ENCODE measurements around the gene TP53TG5. TPM values are rescaled to one million over a fixed set of nuclear protein-coding genes. Genes with fewer than 3 reads are reported as not detected.

TP53TG5 gene
- total RNA-seq, 1 experiment from 2014 or later: not detected

DNA sequence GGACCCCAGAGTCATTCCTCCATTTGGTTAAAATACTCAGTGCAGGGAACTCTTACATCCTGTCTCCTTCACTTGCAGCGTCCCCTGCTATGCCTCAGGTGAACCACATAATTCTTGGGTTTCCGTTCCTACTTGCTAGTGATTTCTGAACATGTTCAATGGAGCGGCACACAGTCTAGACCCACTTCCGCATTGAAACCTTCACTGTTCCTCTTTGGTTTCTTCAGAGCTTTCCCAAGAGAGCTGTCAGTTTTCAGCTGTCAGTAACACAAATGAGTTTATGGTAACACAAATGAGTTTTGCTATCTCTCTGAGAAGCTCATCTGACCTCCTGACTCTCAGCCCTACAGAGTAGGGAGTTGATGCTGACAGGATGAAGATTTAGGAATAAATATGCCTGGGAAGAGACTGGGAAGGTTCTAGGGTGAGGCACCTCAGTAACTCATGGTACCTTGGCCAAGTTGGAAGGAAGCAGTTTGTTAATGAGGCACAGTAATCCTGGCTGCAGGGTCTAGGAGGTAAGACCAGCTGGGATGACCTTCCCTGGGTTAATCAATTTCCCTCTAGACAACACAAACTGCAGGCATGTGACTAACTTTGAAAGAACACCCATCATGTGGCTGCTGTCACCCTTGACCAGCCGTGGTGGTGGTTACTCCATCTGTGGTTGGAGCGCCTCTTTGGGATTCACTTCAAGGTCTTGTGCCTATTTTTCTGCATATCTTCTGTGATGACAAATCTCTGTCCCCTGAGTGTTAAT is 9.7 kb downstream of the TP53TG5 start:
- Histone ChIP-seq H3K27ac (ENCODE audit: low read length) (no peak overlapping the region), H3K36me3 (ENCODE audit: control insufficient read depth, insufficient read depth, low read length) (no peaks in the 10 kb centered on the region; the same call in 1 of the 2 replicates), H3K4me3 (ENCODE audit: low read depth in 2 of 2, low read length in 2 of 2) (no peak overlapping the region), H3K9me3 (ENCODE audit: control insufficient read depth, insufficient read depth, low read depth, low read length) (no peaks in the 10 kb centered on the region), H3K4me1 (ENCODE audit: control insufficient read depth, insufficient read depth, low read length) (peaks cover 5% of the 10 kb centered on the region; the same call in 1 of the 2 replicates), H3K27me3 (ENCODE audit: control insufficient read depth, insufficient read depth, low read length) (no peaks in the 10 kb centered on the region)
- POLR2A ChIA-PET: no interaction called here
- TF ChIP-seq, protein P1, sequence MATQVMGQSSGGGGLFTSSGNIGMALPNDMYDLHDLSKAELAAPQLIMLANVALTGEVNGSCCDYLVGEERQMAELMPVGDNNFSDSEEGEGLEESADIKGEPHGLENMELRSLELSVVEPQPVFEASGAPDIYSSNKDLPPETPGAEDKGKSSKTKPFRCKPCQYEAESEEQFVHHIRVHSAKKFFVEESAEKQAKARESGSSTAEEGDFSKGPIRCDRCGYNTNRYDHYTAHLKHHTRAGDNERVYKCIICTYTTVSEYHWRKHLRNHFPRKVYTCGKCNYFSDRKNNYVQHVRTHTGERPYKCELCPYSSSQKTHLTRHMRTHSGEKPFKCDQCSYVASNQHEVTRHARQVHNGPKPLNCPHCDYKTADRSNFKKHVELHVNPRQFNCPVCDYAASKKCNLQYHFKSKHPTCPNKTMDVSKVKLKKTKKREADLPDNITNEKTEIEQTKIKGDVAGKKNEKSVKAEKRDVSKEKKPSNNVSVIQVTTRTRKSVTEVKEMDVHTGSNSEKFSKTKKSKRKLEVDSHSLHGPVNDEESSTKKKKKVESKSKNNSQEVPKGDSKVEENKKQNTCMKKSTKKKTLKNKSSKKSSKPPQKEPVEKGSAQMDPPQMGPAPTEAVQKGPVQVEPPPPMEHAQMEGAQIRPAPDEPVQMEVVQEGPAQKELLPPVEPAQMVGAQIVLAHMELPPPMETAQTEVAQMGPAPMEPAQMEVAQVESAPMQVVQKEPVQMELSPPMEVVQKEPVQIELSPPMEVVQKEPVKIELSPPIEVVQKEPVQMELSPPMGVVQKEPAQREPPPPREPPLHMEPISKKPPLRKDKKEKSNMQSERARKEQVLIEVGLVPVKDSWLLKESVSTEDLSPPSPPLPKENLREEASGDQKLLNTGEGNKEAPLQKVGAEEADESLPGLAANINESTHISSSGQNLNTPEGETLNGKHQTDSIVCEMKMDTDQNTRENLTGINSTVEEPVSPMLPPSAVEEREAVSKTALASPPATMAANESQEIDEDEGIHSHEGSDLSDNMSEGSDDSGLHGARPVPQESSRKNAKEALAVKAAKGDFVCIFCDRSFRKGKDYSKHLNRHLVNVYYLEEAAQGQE (IDR thresholded peaks at IDR 0.05; ENCODE audit: insufficient read depth in 1 of 2, low read depth in 2 of 2, low read length in 1 of 2): no peak
- TF ChIP-seq POLR2AphosphoS5 (IDR thresholded peaks at IDR 0.05; ENCODE audit: low read depth, low read length) (no peak), TCF7L2 (IDR thresholded peaks at IDR 0.05; ENCODE audit: low read depth, low read length) (no peak), SIN3A (IDR thresholded peaks at IDR 0.05; ENCODE audit: borderline replicate concordance, insufficient read depth, low read depth, low read length) (no peak)
- TF ChIP-seq, protein P2, sequence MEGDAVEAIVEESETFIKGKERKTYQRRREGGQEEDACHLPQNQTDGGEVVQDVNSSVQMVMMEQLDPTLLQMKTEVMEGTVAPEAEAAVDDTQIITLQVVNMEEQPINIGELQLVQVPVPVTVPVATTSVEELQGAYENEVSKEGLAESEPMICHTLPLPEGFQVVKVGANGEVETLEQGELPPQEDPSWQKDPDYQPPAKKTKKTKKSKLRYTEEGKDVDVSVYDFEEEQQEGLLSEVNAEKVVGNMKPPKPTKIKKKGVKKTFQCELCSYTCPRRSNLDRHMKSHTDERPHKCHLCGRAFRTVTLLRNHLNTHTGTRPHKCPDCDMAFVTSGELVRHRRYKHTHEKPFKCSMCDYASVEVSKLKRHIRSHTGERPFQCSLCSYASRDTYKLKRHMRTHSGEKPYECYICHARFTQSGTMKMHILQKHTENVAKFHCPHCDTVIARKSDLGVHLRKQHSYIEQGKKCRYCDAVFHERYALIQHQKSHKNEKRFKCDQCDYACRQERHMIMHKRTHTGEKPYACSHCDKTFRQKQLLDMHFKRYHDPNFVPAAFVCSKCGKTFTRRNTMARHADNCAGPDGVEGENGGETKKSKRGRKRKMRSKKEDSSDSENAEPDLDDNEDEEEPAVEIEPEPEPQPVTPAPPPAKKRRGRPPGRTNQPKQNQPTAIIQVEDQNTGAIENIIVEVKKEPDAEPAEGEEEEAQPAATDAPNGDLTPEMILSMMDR (IDR thresholded peaks at IDR 0.05): no peak
- no peak for ATAC-seq
- DNase-seq (ENCODE audit: low read depth, low spot score): no peak
- CTCF ChIA-PET: no interaction called here
- in situ Hi-C loops (cut with HindIII; ENCODE audit: low pct_unique_long_range_greater_than_20kb, low sequenced_read_pairs) (no loop called here), intact Hi-C loops (cut with micrococcal nuclease; ENCODE audit: unreplicated experiment) (no loop called here)
- no TSS peak for BruUV-seq (replicated peaks)

DNA sequence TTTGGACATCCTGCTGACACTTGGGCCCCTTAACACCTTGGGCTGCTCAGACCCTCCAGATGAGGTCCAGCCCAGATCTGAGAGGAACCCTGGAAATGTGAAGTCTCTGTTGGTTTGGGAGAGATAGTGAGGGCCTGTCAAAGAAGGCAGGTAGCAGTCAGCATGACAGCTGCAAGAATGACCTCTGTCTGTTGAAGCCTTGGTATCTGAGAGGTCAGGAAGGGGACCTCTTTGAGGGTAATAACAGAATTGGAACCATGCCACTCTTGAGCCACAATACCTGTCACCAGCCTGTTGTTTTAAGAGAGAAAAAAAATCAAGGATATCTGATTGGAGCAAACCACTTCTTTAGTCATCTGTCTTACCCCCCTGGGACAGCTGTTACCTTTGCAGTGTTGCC is 11.0 kb downstream of the TP53TG5 start:
- ATAC-seq (no peak), DNase-seq (ENCODE audit: low read depth, low spot score) (no peak)
- Histone ChIP-seq H3K36me3 (ENCODE audit: control insufficient read depth, insufficient read depth, low read length) (no peaks in the 10 kb centered on the region; the same call in 1 of the 2 replicates), H3K4me1 (ENCODE audit: control insufficient read depth, insufficient read depth, low read length) (0 out of 2 replicates have a peak, but pooled peaks cover under 1% of the 10 kb centered on the region), H3K27me3 (ENCODE audit: control insufficient read depth, insufficient read depth, low read length) (no peaks in the 10 kb centered on the region), H3K9me3 (ENCODE audit: control insufficient read depth, insufficient read depth, low read depth, low read length) (no peaks in the 10 kb centered on the region), H3K4me3 (ENCODE audit: low read depth in 2 of 2, low read length in 2 of 2) (no peak overlapping the region), H3K27ac (ENCODE audit: low read length) (no peak overlapping the region)
- TF ChIP-seq SIN3A (IDR thresholded peaks at IDR 0.05; ENCODE audit: borderline replicate concordance, insufficient read depth, low read depth, low read length) (no peak), POLR2AphosphoS5 (IDR thresholded peaks at IDR 0.05; ENCODE audit: low read depth, low read length) (no peak), TCF7L2 (IDR thresholded peaks at IDR 0.05; ENCODE audit: low read depth, low read length) (no peak)
- TF ChIP-seq, protein P1 (IDR thresholded peaks at IDR 0.05; ENCODE audit: insufficient read depth in 1 of 2, low read depth in 2 of 2, low read length in 1 of 2): no peak
- TF ChIP-seq, protein P2 (IDR thresholded peaks at IDR 0.05): no peak
- intact Hi-C loops (cut with micrococcal nuclease; ENCODE audit: unreplicated experiment): no loop called here
- in situ Hi-C loops (cut with HindIII; ENCODE audit: low pct_unique_long_range_greater_than_20kb, low sequenced_read_pairs): no loop called here
- CTCF ChIA-PET: interaction anchor here (0.7 kb wide), 1 partner anchor 69 kb away, joined by 3 read pairs; no protein-coding TSS in a partner anchor
- POLR2A ChIA-PET: no interaction called here
- BruUV-seq (replicated peaks): no TSS peak

Measured in Panc1 (cell line).